Limb (tissue), 2 donors: Measurements from ENCODE around the gene ARL3.
"Not testable (repeated sequence)": the region's sequence is repeated elsewhere in the genome, so short reads cannot be mapped to it uniquely, and the experiment has no call there.

Source experiments
- DNase-seq, 2 donors: peaks; one replicate each; pipeline ENCODE4 v3.0.0-alpha.2; 2016; ENCODE audit errors: extremely low spot score in 2 of 2

The ARL3 gene, protein sequence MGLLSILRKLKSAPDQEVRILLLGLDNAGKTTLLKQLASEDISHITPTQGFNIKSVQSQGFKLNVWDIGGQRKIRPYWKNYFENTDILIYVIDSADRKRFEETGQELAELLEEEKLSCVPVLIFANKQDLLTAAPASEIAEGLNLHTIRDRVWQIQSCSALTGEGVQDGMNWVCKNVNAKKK

DNA sequence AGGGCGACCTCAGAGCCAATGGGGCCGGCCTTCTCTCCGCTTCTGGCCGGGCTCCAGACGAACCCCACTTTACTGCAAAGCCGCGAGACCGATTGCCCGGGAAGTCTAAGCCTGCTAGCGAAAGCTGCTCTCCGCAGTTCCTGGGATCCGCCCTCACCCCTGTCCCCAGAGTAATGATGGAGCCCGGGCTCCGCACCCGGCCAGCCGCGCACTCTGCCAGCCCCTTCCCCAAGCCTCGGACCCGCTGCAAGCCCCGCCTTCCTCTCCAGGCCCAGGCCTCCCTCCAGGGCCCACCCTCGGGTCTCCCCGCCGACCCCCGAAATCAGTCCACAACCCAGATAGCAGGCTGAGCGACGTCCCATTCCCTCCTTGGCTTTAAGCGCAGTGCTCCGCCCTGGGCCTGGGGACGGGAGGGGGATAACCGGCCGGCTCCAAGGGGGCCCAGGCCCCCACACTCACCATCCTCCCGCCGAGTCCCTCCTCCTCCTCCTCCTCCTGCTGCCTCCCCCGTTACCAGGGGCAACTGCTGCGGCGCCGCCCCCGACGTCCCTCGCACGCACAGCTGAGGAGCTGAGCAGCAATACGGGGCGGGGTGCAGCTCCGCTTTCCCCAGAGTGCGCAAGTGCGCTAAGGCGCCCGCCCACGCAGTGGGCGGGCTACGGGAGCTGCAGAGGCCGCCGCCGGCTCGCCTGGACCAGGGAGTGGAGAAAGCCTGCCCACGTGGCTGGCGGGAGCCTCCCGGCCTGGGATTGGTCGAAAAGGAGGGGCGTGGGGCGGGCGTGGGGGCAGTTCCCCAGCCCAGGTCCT, at the start of gene ARL3:
Gene ARL3 (minus strand): TSS at position 584 of the 807 bp plus-strand sequence. CDS start 122 bp downstream, at position 462.
- DNase-seq, result peak; percentile 98 to 99

DNA sequence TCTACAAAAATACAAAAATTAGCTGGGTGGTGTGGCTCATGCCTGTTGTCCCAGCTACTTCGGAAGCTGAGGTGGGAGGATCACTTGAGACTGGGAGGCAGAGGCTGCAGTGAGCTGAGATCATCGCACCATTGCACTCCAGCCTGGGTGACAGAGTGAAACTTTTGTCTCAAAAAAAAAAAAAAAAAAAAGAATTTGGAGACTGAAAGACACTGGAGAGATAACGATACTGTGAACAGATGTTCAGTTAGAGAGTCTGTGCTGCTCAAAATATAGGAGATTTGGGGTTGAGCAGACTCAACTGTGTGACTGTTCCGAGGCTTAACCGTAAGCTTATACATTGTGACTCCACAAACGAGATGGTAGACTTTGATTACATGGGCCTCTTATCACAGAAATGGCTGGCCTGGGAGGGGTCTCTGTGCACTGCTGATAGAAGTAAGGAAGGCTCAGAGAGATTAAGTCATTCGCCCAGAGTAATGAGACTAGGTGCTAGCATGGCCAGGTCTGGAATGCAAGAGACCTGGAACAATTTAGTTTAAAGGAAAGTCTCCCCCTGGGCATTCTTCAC, 48.9 kb upstream of the ARL3 start:
- DNase-seq, result no peak

DNA sequence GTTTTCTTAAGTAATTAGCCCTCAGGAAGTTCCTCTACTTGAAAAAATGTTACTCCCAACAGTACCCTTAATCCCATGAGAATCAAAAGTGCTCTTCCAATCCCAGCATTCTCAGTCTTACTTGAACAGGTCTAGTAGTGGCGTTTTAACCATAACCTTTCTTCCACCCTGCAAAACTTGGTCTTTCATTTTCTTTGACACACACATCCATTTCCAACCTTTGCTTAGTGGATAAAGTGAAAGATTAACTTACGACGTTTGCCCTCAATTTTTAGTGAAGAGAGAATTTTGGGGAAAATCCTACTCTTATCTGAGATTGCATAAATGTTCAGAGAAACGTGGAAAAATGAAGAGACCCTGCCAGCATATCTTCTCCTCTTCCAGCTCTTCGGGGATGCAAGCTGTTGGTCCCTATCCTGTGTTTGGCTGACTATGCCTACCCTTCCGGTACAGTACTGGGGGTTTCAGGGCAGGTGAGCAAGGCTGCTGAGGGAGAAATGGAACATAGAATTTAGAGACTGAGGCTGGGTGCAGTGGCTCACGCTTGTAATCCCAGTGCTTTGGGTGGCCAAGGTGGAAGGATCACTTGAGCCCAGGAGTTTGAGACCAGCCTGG, 48.3 kb upstream of the ARL3 start:
- DNase-seq, result no peak

DNA sequence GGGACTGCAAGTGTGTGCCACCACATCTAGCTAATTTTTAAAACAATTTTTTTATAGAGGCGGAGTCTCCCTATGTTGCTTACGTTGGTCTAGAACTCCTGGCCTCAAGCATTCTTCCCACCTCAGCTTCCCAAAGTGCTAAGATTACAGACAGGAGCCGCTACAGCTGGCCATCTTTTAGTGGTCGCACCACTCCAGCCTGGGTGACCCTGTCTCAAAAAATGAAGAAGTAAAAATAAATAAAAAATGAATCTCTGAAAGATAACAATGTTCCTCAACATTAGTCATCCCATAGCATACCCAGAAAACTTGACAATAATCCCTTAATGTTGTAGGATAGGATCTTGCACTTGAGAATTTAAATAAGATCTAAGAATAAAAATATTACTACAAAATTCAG, 47.8 kb upstream of the ARL3 start:
- no peak for DNase-seq

DNA sequence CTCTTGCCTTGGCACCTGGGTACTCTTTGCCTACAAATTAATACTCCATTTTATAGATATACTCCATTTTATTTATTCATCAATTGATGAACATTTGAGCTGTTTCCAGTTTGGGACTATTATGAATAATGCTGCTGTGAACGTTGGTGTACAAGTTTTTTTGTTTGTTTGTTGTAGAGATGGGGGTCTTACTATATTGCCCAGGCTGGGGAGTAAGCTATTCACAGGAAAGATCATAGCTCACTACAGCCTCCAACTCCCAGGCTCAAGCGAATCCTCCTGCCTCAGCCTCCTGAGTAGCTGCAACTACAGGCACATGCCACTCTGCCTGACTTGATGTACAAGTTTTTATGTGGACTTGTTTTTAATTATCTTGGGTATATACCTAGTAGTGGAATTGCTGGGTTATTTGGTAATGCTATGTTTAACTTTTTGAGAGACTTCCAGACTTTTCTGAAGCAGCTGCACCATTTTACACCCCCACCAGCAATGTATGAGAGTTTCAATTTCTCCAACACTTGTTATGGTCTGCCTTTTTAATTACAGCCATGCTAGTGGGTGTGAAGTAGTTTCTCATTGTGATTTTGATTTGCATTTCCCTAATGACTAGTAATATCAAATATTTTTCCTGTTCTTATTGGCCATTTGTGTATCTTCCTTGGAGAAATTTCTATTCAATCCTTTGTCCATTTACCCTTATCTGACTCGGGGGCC, 45.5 kb upstream of the ARL3 start:
- no peak for DNase-seq

DNA sequence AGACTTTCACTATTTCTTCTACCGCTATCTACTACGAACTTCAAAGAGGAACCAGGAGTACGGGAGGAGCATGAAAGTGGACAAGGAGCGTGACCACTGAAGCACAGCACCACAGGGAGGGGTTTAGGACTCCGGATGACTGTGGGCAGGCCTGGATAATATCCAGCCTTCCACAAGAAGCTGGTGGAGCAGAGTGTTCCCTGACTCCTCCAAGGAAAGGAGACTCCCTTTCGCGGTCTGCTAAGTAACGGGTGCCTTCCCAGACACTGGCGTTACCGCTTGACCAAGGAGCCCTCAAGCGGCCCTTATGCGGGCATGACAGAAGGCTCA, 44.7 kb upstream of the ARL3 start:
- DNase-seq, result not testable (repeated sequence)

DNA sequence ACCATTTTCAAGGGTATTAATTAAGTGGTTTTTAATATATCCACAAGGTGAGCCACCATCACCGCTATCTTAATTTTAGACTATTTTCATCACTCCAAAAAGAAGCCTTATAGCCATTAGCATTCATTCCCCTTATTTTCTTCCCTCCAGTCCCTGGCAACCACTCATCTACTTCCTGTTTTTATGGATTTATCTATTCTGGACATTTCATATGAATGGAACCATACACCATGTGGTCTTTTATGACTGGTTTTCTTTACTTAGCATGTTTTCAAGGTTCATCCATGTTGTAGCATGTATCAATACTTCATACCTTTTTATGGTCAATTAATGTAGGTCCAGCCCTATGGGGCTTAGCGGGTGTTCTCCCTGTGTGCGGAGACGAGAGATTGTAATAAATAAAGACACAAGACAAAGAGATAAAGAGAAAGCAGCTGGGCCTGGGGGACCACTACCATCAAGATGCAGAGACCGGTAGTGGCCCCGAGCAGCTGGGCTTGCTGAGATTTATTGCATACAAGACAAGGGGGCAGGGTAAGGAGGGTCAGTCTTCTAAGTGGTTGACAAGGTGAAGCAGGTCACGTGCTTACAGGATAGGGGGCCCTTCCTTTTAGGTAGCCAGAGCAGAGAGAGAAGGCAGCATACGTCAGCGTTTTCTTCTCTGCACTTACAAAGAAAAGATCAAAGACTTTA, 44.2 kb upstream of the ARL3 start:
- no peak for DNase-seq

DNA sequence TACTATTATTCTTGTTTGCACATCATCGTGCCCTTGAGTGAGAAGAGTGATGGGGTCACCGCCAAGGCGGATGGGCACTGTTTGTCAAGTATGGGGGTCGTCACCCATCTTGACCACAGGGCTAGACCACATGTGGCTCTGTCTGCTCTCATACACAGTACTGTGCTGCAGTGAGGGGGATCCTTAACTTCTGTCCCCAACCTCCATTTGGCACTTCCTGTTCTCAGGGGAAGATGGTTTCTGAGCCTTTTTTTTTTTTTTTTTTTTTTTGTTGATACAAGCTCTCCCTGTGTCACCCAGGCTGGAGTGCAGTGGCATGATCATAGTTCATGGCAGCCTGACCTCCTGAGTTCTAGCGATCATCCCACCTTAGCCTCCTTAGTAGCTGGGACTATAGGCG, 43.1 kb upstream of the ARL3 start:
- no peak for DNase-seq

DNA sequence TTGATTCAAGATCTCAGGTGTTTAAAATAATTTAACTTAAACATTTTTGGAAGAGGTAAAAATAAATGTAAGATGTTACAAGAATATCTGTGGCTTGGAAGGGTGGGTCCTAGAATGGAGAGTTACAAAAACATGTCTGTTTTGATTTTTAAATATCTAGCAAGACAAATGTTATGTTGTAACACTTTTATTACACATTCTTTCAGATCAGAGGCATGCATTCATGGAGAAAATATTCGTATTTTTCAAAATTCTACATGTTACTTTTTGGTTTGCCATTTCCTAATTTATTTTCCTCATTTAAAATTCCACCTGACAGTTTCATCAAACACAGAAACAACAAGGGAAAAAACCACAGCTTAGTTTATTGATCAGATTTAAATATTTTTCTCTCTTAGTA, 39.5 kb upstream of the ARL3 start:
- no peak for DNase-seq

DNA sequence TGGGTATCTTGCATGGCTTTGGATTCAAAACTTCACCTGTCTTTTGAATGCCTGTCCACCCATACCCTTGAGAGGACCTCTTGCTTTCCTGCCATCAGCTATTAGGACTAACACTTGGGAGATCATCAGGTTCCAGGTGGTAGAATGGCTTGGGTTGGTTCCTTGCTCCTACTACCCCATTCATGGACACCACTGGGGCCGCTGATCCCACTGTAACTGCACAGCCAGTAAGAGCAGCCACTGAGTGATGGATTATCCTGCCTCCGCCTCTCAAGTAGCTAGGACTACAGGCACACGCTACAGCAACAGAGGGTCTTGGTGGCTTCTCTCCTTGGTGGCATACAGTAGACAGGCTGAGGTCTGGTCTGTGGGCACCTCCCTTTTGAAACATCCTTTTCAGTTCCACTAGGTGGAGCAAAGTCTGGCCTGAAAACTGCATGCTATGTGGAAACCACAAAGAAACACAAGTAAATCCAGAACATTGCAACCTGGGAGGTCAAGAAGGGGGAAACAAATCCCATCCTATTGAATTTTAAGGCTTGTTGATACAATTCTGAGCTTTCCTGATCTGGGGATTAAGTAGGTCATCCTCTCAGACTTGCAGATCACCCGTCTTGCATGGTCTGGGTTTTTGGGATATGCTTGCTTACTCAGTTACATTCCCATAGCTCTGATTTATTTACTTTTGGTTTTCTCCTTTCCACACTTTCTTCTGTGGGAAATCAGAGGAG, 38.9 kb upstream of the ARL3 start:
- DNase-seq, result no peak

DNA sequence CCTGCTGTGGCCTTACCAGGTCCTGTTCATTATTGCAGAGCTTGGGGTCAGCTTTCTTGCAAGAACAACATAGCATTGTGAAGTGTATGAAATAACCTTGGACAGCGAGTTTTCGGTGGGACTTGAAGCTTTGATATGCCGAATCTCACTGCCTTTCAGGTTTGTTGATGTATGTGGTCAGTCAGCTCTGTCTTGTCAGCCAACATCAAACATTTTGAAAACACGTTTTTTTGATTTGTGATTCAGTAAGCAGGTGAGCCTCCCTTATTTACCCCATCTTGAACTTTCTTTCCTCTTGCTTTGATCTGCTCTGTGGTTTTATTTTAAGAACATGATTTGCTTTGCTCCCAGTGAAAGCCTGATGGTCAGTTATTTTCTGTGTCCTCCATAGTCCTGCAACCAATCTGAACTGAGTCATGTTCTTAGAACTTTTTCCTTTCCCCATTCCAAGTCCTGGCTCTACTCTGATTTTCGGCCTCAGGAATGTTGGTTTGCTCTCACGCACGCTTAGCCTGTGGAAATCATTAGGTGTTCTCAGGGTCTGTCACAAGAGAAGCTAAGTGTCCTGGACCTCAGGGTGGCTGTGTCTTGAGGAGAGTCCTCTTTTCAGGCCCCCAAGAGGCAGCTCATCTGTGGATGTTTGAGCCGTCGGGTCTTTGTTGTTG, 38.2 kb upstream of the ARL3 start:
- no peak for DNase-seq

DNA sequence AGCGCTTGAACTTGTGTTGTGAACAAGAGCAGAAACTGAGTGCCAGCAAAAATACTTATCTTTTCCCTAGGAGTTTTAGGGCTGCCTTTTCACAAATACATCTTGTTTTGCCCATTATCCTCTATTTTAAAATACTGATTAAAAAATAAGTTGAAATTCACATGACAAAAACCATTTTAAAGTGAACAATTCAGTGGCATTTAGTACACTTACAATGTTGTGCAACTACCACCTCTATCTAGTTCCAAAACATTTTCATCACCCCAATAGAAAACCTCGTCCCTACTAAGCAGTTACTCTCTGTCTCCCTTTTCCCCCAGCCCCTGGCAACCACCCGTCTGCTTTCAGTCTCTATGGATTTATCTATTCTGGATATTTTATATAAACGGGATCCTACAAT, 31.0 kb upstream of the ARL3 start:
- no peak for DNase-seq

DNA sequence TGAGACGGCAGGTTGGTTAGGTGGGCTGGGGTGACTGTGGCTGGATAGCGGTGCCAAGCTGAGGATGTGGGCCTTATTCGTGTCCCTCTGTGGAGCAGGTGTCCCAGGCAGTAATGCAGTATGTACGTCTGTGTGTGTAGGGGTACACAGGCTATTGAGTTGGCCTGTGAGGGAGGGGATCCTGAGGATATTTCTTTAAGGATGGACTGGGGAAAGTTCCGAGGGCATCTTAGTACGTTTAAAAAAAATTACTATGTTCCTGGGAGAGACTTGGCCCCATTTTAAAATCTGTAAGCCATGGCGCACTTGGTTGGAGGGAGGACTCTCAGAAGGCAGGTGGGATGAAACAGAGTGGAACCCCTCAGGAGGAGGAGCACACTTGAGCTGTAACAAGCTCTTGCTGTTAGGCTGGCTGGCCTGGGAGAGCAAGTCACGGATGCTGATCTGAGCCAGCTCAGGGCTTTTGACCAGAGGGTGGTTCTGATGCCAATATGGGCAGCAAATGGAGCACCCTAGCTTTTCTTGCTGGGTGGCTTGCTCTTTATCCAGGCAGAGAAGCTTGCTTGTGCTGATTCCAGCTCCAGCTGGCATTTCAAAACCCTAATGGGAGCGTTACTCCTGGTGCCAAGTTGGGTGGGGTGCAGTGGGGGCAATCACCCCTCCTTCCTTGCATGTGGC, 30.3 kb upstream of the ARL3 start:
- no peak for DNase-seq

DNA sequence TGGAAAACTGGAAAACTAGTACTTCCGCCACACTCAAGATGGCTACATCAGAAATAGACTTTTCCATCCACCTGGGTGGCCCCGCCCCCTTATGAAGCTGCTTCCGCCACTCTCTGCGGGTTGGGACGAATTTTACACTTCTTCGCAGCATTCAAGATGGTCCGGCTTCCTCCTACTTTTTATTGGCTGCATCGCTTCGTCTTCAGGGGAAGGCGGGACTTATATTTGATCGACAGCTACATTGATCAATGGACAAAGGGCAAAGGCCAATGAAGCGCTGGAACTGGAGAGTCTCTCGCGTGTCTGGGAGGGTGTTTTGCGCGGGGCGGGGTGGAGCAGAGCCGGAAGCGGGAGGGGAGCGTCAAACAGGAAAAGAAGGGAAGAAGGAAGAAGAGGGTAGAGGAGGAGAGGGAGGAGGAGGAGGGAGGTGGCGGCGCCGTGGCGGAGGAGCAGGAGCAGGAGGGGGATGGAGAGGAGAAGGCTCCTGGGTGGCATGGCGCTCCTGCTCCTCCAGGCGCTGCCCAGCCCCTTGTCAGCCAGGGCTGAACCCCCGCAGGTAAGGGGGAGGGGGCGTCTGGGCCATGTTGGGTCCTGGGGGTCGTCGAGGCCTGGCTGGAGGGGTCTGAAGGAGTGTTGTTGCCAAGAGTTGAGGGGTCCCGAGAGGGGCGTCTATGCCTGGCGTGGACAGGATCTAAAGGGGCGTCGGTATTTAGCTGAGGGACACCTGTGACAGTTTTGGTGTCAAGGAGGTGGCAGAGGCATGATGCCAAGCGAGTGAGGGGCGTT, 29.6 kb upstream of the ARL3 start, which contains the start of gene WBP1L:
Gene WBP1L (plus strand): TSS at position 361 of the 786 bp plus-strand sequence. CDS start 106 bp downstream, at position 467.
- DNase-seq, result peak; percentile 94 to 100

DNA sequence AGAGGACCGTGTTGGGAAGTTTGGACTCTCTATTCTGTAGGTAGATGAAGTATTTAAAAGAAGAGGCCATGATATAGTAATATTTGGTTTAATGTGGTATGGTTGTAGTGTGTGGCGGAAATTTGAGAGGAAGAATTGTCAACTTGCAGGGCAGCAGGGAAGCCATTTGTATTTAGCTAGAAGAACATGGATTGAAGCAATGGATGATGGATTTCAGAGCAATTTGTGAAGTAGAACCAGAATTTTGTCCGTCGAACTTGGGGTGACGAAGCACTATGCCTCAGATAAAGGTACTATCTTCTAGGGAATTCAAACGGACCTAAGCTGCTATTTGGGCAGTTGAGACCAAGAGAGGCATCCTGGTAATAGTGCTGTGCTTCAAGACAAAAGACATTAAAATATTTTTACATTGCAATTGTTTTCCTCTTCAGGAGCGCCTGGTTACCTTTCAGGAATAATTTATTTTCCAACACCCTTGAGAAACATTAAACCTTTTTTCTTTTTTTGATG, 28.9 kb upstream of the ARL3 start:
- DNase-seq, result no peak

DNA sequence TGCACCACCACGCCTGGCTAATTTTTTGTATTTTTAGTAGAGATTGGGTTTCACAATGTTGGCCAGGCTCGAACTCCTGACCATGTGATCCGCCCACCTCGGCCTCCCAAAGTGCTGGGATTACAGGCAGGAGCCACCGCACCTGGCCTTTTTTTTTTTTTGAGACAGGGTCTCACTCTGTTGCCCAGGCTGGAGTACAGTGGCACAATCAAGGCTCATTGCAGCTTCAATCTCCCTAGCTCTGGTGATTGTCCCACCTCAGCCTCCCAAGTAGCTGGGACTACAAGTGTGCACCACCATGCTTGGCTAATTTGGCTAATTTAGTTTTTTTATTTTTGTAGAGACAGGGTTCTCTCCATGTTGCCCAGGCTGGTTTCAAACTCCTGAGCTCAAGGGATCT, 28.1 kb upstream of the ARL3 start:
- not testable (repeated sequence) for DNase-seq

DNA sequence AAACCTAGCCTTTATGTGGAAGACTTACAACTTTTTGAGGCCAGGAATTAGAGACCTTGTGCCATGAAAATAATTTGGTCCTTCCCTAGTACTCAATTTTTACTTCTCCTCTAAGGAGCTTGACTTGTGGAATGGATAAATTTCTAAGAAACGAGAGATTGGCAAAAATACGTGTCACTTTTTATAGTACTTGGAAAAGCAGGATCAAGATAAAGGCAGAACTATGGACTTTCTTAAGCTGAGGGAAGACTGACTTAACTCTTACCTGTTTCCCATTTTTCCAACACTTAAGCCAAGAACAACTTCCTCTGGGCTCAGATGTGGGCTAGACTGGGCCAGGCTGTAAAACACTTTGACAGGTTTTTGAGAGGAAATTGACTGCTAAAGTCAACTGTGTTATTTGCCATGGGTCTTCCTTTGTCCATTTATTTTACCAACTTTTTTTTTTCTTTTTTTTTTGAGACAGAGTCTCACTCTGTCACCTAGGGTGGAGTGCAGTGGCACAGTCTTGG, 27.6 kb upstream of the ARL3 start:
- DNase-seq, result no peak

DNA sequence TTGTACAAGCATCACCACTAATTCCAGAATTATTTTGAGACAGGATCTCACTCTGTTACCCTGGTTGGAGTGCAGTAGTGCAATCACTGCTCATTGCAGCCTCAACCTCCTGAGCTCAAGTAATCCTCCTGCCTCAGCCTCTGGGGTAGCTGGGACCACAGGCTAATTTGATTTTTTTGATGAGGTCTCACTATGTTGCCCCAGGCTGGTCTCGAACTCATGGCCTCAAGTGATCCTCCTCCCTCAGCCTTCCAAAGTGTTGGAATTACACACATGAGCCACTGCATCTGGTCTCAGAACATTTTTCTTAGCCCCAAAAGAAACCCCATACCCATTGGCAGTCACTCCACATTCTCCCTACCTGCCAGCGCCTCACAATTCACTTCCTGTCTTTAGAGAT, 26.0 kb upstream of the ARL3 start:
- no peak for DNase-seq
